Breast epithelium (tissue), 4 donors: ENCODE measurements around the gene SHC3. TPM values are rescaled to one million over a fixed set of nuclear protein-coding genes. Genes with fewer than 3 reads are reported as not detected.

ENCODE experiments used
- DNase-seq, 2 donors: peaks; one replicate each; pipeline ENCODE4 v3.0.0-alpha.2; 2019; ENCODE audit warnings: low spot score in 2 of 2
- H3K27ac ChIP-seq, 2 donors: fragments of 200-600 bp; sonication (generic) in 1 of 2; one replicate each; pipeline ENCODE4 v1.5.1; 2016 to 2019; ENCODE audit warnings: mild to moderate bottlenecking in 1 of 2
- H3K27me3 ChIP-seq, 2 donors: fragments of 200-600 bp; sonication (generic) in 1 of 2; one replicate each; pipeline versions ENCODE4 v1.5.1 to v1.6.0; 2017 to 2019; ENCODE audit warnings: control low read depth in 1 of 2, mild to moderate bottlenecking in 1 of 2
- H3K36me3 ChIP-seq: fragments of 200-600 bp; one replicate; pipeline ENCODE4 v1.5.1; 2019
- H3K4me1 ChIP-seq, 2 donors: fragments of 200-600 bp; sonication (generic); one replicate each; pipeline ENCODE4 v1.5.1; 2016 to 2019; ENCODE audit warnings: control low read depth in 1 of 2
- H3K4me3 ChIP-seq, 3 donors: fragments of 200-600 bp; sonication (generic); 1 replicate in 2 of 3; 2 replicates in 1 of 3; pipeline ENCODE4 v1.5.1; 2016 to 2019; ENCODE audit warnings: mild to moderate bottlenecking in 3 of 3, moderate library complexity in 2 of 3
- H3K9me3 ChIP-seq, 2 donors: fragments of 200-600 bp; sonication (generic) in 1 of 2; one replicate each; pipeline ENCODE4 v1.5.1; 2016 to 2019; ENCODE audit warnings: control low read depth in 1 of 2
- CTCF ChIP-seq, 3 donors: fragments of 450-650 bp; IDR thresholded peaks; one replicate each; pipeline ENCODE4 v1.5.1; 2016 to 2017; ENCODE audit warnings: antibody characterized with exemption in 3 of 3, mild to moderate bottlenecking in 3 of 3, moderate library complexity in 3 of 3
- POLR2A ChIP-seq: fragments of 450-650 bp; IDR thresholded peaks from one replicate; pipeline ENCODE4 v1.6.1; 2016; ENCODE audit warnings: antibody characterized with exemption, mild to moderate bottlenecking, moderate library complexity
- POLR2AphosphoS5 ChIP-seq, 3 donors: sonication (generic); formaldehyde crosslinking; IDR thresholded peaks; one replicate each; pipeline ENCODE4 v1.6.1; 2017; ENCODE audit warnings: antibody characterized with exemption in 3 of 3
- intact Hi-C: fragments of 100-400 bp; cut with DNase I; formaldehyde crosslinking; loops from one replicate; pipeline ENCODE4 v1.15.1; 2023; ENCODE audit warnings: low total_unique reads
- total RNA-seq, 3 donors: library from RNA; depleted of rRNA; stranded (reverse); fragments of >200 nt; gene quantifications; one replicate each; pipeline ENCODE4 v1.1.0, GENCODE V29; 2016

SHC3 gene
- total RNA-seq, 3 donors from 2014 or later = 1.0 to 6.7 (median 2.3) TPM

- DNase-seq = no peak
- H3K27me3 ChIP-seq = no peaks in the 10 kb centered on the region
- no peaks in the 10 kb centered on the region for H3K4me1 ChIP-seq
- no peak for TF ChIP-seq CTCF (IDR thresholded peaks at IDR 0.05)
- TF ChIP-seq POLR2A = no peak
- no peak for TF ChIP-seq POLR2AphosphoS5 (IDR thresholded peaks at IDR 0.05)
- H3K9me3 ChIP-seq = no peaks in the 10 kb centered on the region
- H3K4me3 ChIP-seq = no peak overlapping the region
- no peaks in the 10 kb centered on the region for H3K36me3 ChIP-seq
- intact Hi-C loops = no loop called here
- H3K27ac ChIP-seq = no peak overlapping the region
Measured at GRCh38 chr9:89039664-89040063, 139.0 kb downstream of the SHC3 start.

GRCh38 chr9:89039104-89039465 is 139.5 kb downstream of the SHC3 start:
- DNase-seq = no peak
- Histone ChIP-seq H3K4me1 (no peaks in the 10 kb centered on the region), H3K9me3 (no peaks in the 10 kb centered on the region), H3K27me3 (no peaks in the 10 kb centered on the region), H3K36me3 (no peaks in the 10 kb centered on the region), H3K27ac (peak overlapping the region in 1 of 2 donors; percentile 10), H3K4me3 (no peak overlapping the region)
- TF ChIP-seq POLR2A = no peak
- intact Hi-C loops = no loop called here

- no peak overlapping the region for H3K4me3 ChIP-seq
- peak overlapping the region in 1 of 2 donors; percentile 10 for H3K27ac ChIP-seq
- H3K36me3 ChIP-seq = no peaks in the 10 kb centered on the region
- no peaks in the 10 kb centered on the region for H3K9me3 ChIP-seq
- intact Hi-C loops = no loop called here
- no peaks in the 10 kb centered on the region for H3K27me3 ChIP-seq
- DNase-seq = peak in 1 of 2 donors; percentile 38
- no peaks in the 10 kb centered on the region for H3K4me1 ChIP-seq
- TF ChIP-seq POLR2A (no peak), CTCF (IDR thresholded peaks at IDR 0.05) (no peak), POLR2AphosphoS5 (IDR thresholded peaks at IDR 0.05) (peak; percentile 20 to 57 (median 50))
Measured at GRCh38 chr9:89038382-89039103, 140.1 kb downstream of the SHC3 start.

- no peaks in the 10 kb centered on the region for H3K27me3 ChIP-seq
- H3K4me3 ChIP-seq = no peak overlapping the region
- no peak for TF ChIP-seq CTCF (IDR thresholded peaks at IDR 0.05)
- no peak for TF ChIP-seq POLR2A
- TF ChIP-seq POLR2AphosphoS5 (IDR thresholded peaks at IDR 0.05) = no peak
- no peaks in the 10 kb centered on the region for H3K36me3 ChIP-seq
- no peaks in the 10 kb centered on the region for H3K9me3 ChIP-seq
- H3K27ac ChIP-seq = peak overlapping the region in 1 of 2 donors; percentile 52
- DNase-seq = no peak
- H3K4me1 ChIP-seq = no peaks in the 10 kb centered on the region
- intact Hi-C loops = no loop called here
Measured at GRCh38 chr9:89037891-89038290, 140.7 kb downstream of the SHC3 start.

- peak overlapping the region in 1 of 2 donors; percentile 52 for H3K27ac ChIP-seq
- TF ChIP-seq CTCF (IDR thresholded peaks at IDR 0.05) = no peak
- no peak for TF ChIP-seq POLR2AphosphoS5 (IDR thresholded peaks at IDR 0.05)
- no peak for TF ChIP-seq POLR2A
- no peaks in the 10 kb centered on the region for H3K36me3 ChIP-seq
- DNase-seq = no peak
- intact Hi-C loops = no loop called here
- H3K9me3 ChIP-seq = no peaks in the 10 kb centered on the region
- no peak overlapping the region for H3K4me3 ChIP-seq
- H3K27me3 ChIP-seq = no peaks in the 10 kb centered on the region
- no peaks in the 10 kb centered on the region for H3K4me1 ChIP-seq
Measured at GRCh38 chr9:89037346-89037745, 141.3 kb downstream of the SHC3 start.
